Activated CD8-positive, alpha-beta memory T cell treated with anti-CD3 and anti-CD28 coated beads, Interleukin-2, amount 50 U/mL, for 24 hours (primary cell): ENCODE measurements around the gene IDH3A.

Experiments used
- DNase-seq: peaks from one replicate; pipeline ENCODE4 v3.0.0-alpha.2; 2020; ENCODE audit errors: extremely low read depth

The IDH3A gene

GRCh38 chr15:78149068-78149804 lies at the start of gene IDH3A:
Gene IDH3A, plus strand, starts transcription at chr15:78149362. Its CDS starts 42 bp downstream, at chr15:78149404.
- peak; percentile 99 for DNase-seq

DNA sequence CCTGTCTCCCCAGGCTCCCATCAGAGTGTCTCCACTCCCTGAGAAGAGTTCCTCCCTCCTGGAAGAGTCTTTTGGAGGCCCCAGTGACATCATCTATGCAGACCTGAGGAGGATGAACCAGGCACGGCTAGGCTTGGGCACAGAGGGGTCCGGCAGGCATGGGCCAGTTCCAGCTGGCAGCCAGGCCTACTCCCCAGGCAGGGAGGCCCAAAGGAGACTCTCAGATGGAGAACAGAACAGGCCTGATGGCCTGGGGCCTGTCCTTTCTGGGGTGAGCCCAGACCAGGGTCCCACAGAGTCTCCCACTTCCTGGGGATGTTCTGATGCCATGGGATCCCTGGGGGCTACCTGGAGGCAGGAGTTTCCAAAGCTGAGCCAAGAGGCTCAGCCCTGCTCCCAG lies 48.3 kb upstream of the IDH3A start:
- no peak for DNase-seq

DNA sequence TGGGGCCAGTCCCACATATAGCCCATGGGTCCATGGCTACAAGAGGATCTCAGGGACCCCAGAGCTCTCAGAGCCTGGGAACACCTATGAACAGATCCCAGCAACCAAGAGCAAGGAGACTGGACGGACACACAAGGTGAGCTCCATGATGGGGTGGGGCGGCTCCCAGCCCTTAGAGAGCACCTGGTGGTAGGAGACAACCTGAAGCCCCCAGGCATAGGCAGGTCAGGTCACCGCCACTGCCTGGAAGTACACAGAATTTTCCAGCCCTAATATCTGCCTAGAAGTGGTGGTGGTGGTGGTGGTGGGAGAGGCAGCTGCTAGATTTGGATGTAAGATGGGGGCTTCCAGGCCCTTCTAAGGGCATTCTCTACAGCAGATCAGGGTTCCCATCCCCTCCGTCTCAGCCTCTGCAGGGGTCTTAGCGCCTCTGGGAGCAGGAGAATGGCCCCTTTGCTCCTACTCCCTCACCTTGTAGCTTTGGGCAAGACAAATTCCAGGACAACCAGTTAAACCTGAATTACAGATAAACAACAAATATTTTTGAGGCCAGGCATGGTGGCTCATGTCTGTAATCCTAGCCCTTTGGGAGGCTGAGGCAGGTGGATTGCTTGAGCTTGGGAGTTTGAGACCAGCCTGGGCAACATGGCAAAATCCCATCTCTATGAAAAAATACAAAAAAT lies 47.6 kb upstream of the IDH3A start:
- DNase-seq: no peak

- DNase-seq: no peak
Observed at GRCh38 chr15:78102211-78102610, 47.0 kb upstream of the IDH3A start.

DNA sequence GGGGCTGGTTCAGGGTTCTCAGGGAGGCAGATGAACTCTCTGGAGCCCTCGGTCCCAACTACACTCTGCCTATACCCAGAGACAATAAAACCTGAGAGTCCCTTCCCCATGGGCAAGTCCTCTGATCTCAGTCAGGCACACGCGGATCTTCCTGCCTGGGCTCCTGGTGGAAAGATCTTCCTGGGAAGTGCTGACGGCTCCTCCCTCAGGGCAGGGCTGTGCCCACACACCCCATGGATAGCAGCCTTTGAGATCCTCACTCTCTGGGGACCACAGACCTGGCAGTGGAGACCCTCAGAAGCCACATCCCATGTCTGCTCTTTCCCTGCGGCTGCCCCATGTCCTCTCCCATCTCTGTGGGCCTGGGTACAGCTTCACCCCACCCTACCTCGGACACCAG lies 46.4 kb upstream of the IDH3A start:
- no peak for DNase-seq

- peak; percentile 32 for DNase-seq
Observed at GRCh38 chr15:78103406-78104118, 45.6 kb upstream of the IDH3A start.

GRCh38 chr15:78104119-78104479 lies 45.1 kb upstream of the IDH3A start:
- no peak for DNase-seq

DNA sequence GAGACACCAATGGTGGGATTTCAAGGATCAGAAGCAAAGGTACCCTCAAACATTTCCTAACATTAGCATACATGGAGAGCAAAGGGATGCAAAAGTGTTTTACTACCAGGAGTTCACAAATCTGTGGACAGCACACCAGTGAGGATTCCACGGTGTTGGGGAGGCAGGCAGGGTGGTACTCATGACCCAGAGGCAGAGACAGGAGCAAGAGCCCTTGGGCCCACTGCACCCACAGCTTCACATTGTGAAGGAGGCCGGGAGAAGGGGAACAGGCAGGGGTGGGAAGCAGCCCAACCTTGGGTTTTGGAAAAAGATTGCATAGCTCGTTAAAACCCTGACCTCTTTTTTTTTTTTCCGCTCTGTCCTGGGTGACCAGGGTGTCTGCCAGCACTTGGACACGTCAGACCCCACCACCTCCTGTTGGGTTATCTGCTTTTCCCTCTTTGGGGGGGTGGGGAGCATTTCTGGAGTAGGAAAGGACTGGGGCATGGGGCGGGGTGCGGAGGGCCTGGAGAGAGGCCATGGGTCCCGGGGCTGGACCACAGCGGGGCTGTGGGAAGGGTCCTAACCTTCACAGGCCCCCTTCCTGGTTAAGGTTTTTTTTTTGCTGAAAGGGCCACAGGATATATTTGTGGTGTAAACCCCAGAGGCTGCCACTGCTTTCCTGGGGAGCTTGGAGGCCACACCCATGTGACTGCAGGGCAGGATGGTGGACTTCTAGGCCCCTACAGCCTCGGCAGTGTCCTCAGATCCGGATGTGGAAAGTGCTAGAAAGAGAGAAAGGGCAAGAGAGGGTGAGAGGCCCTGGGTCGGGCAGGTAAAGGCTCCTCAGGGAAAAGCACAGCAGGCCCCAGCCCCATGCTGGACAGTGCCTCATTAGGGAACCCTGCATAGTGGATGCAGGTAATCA lies 44.3 kb upstream of the IDH3A start:
- no peak for DNase-seq

- DNase-seq: no peak
Observed at GRCh38 chr15:78105476-78106241, 43.5 kb upstream of the IDH3A start.

- no peak for DNase-seq
Observed at GRCh38 chr15:78107471-78107870, 41.7 kb upstream of the IDH3A start.

DNA sequence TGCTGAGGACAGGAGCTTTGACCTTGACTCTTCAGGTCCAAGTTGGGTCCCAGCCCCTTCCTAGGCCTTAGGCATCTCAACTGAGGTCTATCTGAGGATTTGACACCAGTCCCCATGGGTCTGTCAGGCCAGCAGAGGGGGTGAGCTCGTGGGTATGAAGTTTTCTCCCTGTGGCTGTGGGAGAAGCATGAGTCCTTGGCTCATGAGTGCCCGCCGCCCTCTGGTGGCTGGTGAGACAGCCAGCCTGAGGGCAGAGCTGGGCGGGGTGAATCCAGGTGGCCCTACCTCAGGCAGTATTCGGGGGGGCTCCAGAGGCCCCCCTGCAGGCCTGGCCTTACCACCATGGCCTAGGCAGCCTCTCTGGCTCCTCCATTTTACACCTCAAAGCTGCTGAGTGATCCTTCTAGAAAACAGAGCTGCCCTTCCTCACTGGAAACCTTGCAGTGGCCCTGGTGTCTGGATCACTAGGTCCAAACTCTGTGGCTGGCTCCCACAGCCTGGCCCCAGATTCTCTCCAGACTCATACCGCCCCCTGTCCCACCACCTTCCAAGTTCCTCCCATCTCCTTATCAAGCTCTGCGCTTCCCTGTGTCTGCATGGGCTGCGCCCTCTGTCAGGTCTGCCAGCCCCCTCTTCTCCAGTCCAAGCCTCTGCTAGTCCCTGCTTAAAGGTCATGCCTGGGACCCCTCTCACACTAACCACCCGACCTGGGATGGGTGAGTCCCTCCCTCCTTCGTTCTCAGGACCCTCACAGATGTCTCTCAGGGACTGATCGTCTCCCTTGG lies 40.7 kb upstream of the IDH3A start:
- peak; percentile 46 for DNase-seq

DNA sequence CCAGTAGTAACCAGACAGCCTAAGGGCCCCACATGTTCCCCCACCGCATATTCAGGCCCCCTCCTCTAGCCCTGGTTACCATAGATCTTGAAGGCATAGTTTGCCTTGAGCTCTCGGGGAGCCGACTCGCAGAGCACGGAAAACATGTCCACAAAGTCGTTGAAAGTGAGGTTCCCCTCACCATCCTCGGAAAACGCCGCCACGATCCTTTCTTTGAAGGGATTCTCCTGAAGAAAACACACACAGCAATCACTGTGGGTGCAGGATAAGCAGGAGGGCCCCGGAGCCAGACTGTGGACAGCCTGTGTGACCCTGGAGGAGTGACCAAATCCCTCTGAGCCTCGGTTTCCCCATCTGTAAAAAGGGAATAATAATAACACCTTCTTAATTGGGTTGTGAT lies 40.0 kb upstream of the IDH3A start:
- no peak for DNase-seq

- no peak for DNase-seq
Observed at GRCh38 chr15:78110096-78110495, 39.1 kb upstream of the IDH3A start.

DNA sequence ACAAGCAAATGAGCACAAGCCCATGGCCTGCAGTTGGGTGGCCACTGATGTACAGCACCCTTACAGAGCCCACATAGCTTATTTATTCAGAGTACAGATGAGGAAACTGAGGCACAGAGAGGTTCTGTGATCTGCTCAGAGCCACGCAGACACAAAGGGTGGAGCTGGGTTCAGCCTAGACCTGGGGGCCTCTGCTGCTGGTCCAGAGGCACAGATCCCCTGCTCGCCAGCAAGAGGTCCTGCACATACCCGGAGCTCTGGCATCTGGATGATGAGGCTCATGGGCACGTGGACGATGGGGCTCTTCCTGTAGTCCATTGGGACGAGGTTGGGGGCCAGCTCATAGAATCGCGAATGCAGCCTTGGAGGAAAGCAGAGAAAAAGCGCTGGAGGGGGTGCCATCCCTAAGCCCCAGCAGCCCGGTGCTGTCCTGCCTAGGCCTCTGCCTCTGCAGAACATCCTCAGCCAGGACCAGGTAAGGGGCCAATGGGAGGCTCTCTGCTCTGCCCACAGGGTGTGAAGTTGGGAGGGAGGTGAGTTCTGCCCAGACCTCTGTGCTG lies 38.2 kb upstream of the IDH3A start:
- no peak for DNase-seq

- no peak for DNase-seq
Observed at GRCh38 chr15:78111788-78112187, 37.4 kb upstream of the IDH3A start.

DNA sequence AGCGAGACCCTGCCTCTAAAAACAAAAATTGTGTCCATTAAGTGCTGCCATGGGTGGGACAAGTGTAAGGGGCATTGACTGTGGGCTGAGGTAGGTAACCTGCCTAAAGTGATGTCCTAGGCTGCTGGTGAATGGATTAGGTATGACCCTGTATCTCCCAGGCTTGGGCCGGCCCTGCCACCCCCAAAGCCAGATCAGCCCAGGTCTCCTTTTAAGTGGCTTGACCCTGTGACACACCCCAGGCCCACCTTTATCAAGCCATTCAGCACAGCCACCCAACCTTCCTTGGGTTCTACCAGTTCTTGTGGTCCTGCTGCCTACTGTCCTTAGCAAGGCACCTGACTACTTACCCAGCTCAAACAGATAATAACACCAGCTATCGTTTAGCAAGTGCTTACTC lies 36.6 kb upstream of the IDH3A start:
- DNase-seq: no peak

DNA sequence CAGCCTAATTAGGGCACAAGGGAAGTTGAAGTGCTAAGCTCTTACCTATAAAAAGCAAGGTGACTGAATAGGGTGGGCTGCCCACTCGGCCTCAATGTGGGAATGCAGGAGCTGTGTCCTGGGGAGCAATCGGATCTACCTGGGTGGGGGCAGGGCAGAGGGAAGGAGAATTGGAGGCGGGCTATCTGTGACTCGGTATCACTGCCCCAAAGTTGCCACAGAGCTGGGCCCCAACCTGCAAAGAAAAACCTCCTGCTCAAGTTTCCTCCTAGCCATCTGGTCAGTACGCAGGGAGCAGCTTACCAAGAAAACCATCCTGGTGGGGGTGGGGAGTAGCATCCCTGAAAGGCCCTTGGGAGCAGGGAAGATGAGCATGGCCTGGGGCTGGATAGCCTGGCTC lies 28.6 kb upstream of the IDH3A start:
- no peak for DNase-seq

DNA sequence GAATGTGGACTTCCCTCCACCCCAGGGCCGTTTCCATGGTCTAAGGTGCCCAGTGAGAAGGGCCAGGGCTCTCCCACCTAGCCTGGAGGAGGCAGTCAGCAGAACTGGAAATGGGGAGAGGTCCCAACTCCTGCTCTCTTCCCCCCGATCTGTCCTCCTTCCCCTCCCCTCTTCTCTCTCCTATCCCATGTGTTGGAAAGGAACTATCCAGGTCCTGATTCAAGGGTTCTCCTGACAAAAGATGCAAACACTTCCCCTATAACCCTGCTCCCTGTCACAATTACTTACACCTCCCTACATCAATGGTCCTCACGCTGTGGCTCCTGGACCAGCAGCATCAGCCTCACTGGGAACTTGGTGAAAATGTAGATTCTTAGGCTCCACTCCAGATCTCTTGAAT lies 23.9 kb upstream of the IDH3A start:
- no peak for DNase-seq

- DNase-seq: no peak
Observed at GRCh38 chr15:78127882-78128281, 21.3 kb upstream of the IDH3A start.
